ENCODE results near the gene MTCH1. TPM values are rescaled to one million over a fixed set of nuclear protein-coding genes. Genes with fewer than 3 reads are reported as not detected.
A peak's percentile ranks its signal among the peaks of the same experiment; 100 is the strongest.

The MTCH1 gene
- total and polyA plus RNA-seq, 2 experiments from 2014 or later: 108 to 271 TPM

DNA sequence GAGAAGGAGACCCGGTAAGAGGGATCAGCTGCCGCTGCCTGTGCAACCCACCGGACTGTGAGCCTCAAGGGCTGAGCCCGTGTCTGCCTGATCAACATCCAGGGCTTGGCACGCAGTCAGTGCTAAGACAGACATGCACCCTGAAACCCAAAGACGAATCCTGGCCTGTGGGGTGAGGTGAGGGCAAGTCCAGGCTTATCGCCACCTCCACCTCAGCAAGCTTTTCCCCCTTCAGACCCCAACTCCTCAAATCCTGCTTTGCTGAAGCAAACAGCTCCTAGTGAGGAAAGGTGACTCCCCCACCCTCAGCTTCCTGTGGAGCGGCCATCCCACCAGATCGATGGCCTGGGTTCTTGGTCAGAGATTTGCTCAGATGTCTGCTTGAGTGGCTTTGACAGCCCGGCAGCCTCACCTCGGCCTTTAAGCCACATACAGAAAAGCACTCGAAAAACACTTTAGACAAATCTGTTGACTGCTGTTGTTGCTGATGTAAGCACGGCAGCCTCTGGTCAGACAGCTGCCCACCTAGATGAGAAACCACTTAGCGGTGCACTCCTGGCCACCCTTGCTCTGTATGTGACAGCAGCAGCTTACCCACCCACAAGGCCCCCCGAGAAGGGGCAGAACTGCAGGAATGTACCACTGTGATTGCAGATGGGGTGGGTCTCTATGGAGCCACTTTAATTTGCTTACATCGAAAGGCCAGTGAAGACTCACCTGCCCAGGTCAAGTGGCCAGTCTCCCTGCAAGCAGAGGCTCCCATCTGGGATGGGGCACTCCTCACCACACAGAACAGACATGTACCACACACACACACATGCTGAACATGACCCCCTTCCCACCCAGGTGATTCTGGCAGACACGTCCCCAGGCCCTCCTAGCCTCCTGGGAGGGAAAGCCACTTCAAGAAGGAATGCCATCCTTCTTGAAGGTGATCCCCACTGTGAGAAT is 14.8 kb downstream of the MTCH1 start:
- Mint-ChIP-seq H3K4me1 (no peaks in the 10 kb centered on the region), H3K27me3 (ENCODE audit: insufficient read depth, low read depth, poor library complexity) (peaks cover 2% of the 10 kb centered on the region), H3K36me3 (ENCODE audit: low read depth) (peaks cover 91% of the 10 kb centered on the region), H3K4me3 (no peak overlapping the region), H3K27ac (peak overlapping the region; percentile 62), H3K9me3 (no peaks in the 10 kb centered on the region)
- H3K27me3 ChIP-seq (ENCODE audit: insufficient read depth): no peaks in the 10 kb centered on the region
- peaks cover 3% of the 10 kb centered on the region; the same call in 1 of the 2 replicates for H4K20me1 ChIP-seq (replicated peaks; ENCODE audit: insufficient read depth)
- H3K4me3 ChIP-seq: no peak overlapping the region
- no peak for ATAC-seq
- DNase-seq (ENCODE audit: low spot score): no peak
- H3K36me3 ChIP-seq (ENCODE audit: insufficient read depth): peaks cover 52% of the 10 kb centered on the region
- no peaks in the 10 kb centered on the region for H3K79me2 ChIP-seq (replicated peaks; ENCODE audit: insufficient read depth)
- H3K4me1 ChIP-seq (ENCODE audit: insufficient read depth): no peaks in the 10 kb centered on the region
- H3F3A ChIP-seq (replicated peaks; ENCODE audit: low read depth): no peaks in the 10 kb centered on the region; the same call in 1 of the 2 replicates
- no peak overlapping the region for H3K4me2 ChIP-seq
- H2AFZ ChIP-seq: no peak overlapping the region
- no peaks in the 10 kb centered on the region for H3K9me2 ChIP-seq (ENCODE audit: insufficient read depth)
- H3K27ac ChIP-seq (ENCODE audit: low read depth): 0 out of 2 replicates have a peak overlapping the region, but pooled peaks have one; percentile 19
- TF ChIP-seq, protein P1, sequence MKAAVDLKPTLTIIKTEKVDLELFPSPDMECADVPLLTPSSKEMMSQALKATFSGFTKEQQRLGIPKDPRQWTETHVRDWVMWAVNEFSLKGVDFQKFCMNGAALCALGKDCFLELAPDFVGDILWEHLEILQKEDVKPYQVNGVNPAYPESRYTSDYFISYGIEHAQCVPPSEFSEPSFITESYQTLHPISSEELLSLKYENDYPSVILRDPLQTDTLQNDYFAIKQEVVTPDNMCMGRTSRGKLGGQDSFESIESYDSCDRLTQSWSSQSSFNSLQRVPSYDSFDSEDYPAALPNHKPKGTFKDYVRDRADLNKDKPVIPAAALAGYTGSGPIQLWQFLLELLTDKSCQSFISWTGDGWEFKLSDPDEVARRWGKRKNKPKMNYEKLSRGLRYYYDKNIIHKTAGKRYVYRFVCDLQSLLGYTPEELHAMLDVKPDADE (IDR thresholded peaks at IDR 0.05): no peak
- TF ChIP-seq NANOG (IDR thresholded peaks at IDR 0.05; ENCODE audit: borderline replicate concordance) (no peak), POLR2AphosphoS5 (IDR thresholded peaks at IDR 0.05; ENCODE audit: low read depth) (no peak), CTCF (conservative IDR thresholded peaks at IDR 0.05; ENCODE audit: low read depth in 2 of 2) (no peak), STAT1 (IDR thresholded peaks at IDR 0.05; ENCODE audit: unreplicated experiment) (no peak), REST (IDR thresholded peaks at IDR 0.05; ENCODE audit: unreplicated experiment) (no peak), CREB1 (CRISPR knock-in tag; IDR thresholded peaks at IDR 0.05; ENCODE audit: low read depth) (no peak), JUNB (IDR thresholded peaks at IDR 0.05; ENCODE audit: unreplicated experiment) (no peak), EZH2phosphoT487 (IDR thresholded peaks at IDR 0.05; ENCODE audit: unreplicated experiment) (no peak), ZNF114 (CRISPR knock-in tag; IDR thresholded peaks at IDR 0.05) (no peak), ZNF462 (CRISPR knock-in tag; IDR thresholded peaks at IDR 0.05) (no peak), EZH2 (IDR thresholded peaks at IDR 0.05; ENCODE audit: low read depth, unreplicated experiment) (no peak), ZNF331 (CRISPR knock-in tag; IDR thresholded peaks at IDR 0.05; ENCODE audit: low read depth) (no peak)
